NCI-H187 (cell line): ENCODE results near the gene OR11A1.
"Not testable (repeated sequence)": the region's sequence is repeated elsewhere in the genome, so short reads cannot be mapped to it uniquely, and the experiment has no call there.

Experiments
- DNase-seq, 2 experiments: peaks; one replicate each; lab custom pipeline; 2025; lab: John Stamatoyannopoulos, UW

Gene OR11A1

DNA sequence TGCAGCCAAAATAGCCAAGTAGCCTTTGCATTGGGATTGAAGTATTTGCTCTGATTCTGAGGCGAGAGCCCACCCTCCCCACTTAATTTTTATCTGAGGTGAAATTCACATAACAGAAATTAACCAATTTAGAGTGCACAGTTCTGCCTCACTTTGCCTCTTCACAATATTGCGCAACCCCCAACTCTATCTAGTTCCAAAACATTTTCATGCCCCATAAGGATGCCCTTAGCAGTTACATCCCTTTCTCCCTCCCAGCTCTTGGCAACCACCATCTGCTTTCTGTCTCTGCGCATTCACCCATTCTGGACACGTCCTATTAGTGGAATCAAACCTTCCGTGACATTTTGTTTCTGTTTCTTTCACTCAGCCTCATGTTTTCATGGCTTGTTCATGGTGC, 21.9 kb upstream of the OR11A1 start:
- no peak for DNase-seq

DNA sequence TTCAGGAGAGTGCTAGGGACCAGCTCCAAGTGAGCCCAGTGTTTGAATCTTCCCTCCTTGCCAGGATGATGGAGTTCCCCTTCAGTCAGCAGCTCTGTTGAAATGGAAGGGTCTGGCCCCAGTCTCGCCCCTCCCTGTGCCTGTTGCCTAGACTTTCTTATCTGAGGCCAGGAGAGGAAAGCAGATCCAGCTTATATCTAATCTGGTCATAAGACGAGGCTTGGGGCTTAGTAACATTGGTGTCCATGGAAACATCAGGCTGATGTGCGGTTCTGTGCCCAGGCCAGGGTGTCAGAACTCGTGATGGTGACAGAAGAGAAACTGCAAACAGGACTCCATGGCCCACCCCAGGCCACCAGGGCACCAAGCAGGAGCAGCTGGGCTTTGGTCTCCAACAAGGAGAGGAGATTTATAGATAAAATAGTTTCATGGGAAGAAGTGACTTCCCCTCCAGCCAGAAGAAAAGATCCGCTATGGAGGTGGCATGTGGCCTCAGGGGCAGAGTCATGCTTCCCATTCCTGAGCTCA, 21.1 kb upstream of the OR11A1 start:
- no peak for DNase-seq

DNA sequence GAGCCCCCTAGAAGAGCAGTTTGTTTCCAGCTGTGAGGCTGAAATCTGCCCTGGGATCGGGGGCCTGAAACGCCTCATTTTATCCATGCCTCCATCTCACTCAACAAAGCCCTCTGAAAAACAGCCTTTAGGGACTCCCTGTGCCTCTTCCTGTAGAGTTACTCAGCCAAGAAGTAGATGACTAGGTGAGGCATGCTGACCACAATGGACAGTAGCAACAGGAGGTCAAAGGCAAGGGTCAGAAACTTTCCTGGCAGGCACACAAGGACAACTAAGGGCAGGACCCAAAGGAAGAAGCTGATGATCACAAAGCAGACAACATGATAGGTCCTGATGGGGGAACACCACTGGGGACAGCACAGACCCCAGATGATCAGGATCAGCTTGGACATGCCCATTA, 18.1 kb upstream of the OR11A1 start:
- no peak for DNase-seq

DNA sequence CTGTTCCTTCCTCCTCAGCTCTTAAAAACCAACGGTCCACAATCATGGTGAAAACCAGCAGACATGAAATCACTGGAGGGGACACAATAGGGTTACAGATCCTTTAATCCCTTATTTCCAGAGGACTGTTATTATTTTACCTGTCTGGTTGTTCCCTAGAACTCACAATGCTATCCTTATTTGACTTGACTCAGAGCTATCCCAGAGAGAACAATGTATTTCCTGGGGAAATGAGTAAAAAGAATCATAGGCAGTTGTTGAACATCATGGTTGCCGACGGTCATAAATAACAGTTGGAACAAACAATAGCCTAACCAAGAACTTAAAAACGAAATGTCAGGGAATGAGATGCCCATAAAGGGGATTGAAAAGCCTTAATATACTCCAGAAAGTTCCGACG, 9.4 kb upstream of the OR11A1 start:
- no peak for DNase-seq

DNA sequence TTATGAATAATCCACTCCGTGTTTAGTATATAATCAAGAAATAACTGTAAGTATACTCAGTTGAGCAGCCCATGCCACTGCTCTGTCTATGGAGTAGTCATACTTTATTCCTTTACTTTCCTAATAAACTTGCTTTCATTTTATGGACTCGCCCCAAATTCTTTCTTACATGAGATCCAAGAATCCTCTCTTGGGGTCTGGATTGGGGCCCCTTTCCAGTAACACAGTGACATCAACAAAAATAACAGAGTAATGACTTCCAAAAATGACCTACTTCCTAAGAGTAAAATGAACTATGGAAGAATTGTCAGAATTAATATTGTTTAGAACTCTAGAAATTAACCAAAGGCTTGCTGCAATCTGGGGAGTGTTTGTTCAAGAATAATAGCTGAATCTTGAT, 8.9 kb upstream of the OR11A1 start:
- no peak for DNase-seq

DNA sequence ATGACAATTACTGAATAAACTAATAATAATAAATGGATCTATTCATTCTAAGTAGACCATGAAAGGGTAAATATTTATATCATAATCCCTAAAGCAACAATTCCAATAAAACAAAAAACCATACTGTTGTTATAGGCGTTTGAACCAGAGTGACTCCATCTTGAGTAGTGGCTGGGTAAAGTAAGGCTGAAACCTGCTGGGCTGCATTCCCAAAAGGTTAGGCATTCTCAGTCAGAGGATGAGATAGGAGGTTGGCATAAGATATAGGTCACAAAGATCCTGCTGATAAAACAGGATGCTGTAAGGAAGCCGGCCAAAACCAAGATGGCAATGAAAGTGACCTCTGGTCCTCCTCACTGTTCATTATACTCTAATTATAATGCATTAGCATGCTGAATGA, 8.4 kb upstream of the OR11A1 start:
- DNase-seq: no peak

DNA sequence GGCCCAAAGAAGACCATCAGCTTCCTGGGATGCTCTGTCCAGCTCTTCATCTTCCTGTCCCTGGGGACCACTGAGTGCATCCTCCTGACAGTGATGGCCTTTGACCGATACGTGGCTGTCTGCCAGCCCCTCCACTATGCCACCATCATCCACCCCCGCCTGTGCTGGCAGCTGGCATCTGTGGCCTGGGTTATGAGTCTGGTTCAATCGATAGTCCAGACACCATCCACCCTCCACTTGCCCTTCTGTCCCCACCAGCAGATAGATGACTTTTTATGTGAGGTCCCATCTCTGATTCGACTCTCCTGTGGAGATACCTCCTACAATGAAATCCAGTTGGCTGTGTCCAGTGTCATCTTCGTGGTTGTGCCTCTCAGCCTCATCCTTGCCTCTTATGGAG, 5.2 kb upstream of the OR11A1 start:
- DNase-seq: no peak

DNA sequence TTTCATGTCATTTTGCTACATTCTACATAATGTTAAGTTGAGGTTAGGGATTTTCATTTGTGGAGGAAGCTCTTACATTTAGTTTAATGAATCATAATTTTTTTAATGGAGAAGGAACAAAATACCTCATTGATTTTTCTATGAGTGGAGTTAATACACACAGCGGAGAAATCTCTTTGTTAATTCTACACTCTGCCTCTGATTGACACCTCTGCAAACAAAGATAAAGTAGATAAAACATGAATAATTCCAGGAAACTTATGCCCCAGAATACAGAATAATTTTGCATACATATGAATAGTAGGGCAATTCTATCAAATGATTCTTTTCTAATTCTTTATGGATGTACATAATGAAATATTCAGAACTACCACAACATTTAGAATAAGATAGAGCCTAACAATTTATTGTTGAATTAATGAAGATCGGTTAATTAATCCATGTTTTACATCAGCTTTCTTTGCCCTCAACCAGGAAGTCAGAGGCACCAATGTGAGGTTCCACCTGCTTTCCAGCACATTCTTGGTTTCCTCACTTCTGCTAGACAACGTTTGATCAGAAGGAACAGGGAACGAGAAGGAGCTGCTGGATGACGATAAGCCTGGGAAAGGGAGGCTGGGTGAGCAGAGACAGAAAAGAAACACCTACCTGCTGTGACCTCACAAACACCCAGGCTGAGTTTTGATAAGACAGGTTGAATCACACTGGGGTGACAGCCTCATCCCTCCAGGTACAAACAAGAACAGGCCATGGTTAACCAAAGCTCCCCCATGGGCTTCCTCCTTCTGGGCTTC, 4.3 kb upstream of the OR11A1 start:
- DNase-seq: no peak

DNA sequence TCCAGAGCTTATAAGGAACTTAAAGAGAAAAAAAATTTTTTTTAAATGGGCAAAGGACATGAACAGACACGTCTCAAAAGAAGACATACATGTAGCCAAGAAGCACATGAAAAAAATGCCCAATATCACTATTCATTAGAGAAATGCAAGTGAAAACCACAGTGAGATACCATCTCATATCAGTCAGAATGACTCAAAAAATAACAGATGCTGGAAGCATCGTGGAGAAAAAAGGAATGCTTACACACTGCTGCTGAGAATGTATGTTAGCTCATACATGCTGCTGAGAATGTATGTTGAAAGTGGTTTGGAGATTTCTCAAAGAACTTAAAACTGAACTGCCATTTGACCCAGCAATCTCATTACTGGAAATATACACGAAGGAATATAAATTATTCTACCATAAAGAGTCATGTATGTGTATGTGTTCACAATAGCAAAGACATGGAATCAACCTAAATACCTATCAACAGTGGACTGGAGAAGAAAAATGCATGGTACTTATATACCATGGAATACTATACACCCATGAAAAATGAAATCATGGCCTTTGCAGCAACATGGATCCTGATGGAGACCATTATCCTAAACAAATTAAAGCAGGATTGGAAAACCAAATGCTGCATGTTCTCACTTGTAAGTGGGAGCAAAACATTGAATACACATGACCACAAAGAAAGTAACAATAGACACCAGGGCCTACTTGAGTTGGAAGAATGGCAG, 5.2 kb downstream of the OR11A1 start:
- DNase-seq: no peak

DNA sequence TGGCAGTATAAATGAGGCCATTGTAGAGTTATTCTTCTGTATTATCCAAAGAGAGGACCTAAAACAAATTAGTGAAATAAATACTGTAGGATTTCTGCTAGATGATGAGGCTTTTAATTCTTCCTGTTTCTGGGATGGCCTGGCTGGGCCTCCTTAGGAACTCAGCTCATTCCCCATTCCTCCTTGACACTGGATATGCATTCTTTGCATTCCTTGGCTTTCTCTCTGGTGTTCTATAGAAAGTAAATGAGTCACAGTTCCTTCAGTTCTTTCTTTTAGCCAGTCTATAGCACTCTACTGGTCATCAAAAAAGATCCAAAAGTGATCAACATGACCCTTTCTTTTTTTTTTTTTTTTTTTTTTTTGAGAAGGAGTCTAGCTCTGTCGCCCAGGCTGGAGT, 9.2 kb downstream of the OR11A1 start:
- DNase-seq: no peak

DNA sequence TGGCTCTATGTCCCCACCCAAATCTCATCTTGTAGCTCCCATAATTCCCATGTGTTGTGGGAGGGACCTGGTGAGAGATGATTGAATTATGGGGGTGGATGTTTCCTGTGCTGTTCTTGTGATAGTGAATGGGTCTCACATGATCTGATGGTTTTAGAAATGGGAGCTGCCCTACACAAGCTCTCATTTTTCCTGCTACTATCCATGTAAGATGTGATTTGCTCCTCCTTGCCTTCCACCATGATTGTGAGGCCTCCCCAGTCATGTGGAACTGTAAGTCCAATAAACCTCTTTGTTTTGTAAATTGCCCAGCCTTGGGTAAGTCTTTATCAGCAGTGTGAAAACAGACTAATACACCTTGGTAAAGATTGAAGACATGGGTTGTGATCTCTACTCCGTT, 12.8 kb downstream of the OR11A1 start:
- DNase-seq: not testable (repeated sequence)

DNA sequence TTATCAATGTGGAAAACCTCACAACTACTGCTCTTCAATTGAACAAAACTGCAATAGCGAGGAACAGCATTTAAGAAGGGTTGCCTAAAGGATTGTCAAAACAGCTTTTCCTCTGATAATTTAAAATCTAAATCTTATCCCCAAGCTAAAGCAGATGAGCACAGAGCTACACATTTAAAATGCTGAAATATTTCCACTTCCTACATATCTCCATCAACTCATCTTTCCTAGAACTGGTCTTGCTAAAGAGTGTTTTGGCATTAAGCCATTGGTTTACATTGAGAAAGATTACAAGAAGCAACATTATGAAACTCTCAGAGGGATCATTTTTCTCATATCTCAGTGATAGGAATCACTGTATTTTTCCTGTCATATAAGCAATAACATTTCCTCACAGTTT, 14.2 kb downstream of the OR11A1 start:
- no peak for DNase-seq

DNA sequence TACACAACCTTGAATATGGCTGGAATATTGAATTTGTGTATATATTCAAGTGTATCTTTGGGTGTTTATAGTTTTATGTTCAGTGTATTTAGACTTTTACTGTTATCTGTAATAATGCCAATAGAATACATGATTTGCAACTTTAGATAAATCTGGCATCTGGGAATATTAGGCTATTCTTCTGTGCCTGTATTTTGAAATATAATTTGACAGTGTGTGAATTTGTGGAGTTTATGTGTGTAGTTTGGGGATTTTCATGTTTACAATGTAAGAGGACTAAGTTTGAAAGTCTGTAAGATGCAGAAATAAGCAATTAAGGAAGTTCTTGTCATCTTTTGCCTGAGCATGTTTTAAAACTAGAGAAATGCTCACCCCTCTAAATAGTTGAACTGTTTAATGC, 17.9 kb downstream of the OR11A1 start, which contains the start of gene OR10C1:
Gene OR10C1, plus strand, starts transcription at position 301 of the 400 bp plus-strand sequence. CDS start 710 bp downstream, outside the sequence.
- DNase-seq: no peak

DNA sequence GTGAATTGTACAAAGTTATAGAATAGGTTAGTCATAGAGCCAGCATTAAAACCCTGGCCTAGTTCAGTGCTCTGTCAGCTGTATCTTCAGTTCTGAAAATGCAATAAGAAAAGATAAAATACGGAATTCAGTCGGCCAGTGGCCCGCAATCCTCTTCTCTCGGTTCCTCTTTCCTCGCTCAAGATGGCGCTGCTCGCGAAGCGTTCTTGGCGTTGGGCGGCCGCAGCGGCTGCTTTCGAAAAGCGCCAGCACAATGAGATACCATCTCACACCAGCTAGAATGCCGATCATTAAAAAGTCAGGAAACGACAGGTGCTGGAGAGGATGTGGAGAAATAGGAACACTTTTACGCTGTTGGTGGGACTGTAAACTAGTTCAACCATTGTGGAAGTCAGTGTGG, 20.1 kb downstream of the OR11A1 start:
- DNase-seq: not testable (repeated sequence)

DNA sequence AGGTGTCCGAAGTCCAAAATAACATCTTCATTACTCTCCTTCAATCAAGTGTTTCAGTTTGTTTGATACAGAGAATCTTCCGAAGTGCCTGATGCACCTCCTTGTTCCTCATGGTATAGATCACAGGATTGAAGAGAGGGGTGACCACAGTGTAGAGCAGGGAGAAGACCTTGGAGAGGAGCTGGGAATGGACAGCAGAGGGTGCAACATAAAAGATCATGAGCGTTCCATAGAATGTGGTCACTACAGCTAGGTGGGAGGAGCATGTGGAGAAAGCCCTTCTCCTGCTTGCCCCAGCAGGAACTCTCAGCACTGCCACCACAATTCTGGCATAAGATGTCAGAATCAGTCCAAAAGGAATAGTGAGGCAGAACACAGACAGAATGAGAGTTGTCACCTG, 30.2 kb downstream of the OR11A1 start:
- no peak for DNase-seq

DNA sequence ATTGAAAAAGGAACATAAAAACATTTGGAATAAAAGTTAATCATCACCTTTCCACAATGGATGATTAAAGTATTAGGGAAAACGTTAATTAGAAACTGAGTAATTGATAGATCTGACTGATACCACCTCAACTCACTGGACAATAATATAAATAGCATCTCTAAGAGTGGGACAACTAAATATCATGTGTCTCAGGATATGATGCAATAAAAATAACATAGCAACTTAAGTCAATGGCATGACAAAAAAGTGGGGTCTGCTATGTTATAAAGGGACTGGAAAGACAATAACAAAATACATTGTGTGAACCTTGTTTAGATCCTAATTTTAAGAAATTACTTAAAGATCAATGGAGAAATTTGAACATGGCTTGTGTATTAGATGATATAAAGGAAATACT, 31.8 kb downstream of the OR11A1 start:
- no peak for DNase-seq

DNA sequence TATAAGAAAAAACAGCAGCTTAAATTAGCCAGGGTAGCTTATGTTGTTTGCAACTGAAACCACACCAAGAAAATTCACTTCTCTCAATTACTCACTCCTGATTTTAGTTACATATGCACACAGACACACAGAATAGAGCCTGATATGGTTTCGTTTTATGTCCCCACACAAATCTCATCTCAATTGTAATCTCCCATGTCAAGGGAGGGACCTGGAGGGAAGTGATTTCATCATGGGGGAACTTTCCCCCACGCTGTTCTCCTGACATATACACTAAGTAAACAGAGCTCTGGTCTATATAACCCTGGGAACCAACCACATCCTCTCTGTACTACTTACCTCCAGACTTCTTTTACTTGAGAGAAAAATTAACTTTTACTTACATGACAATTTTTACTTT, 32.3 kb downstream of the OR11A1 start:
- DNase-seq: no peak

DNA sequence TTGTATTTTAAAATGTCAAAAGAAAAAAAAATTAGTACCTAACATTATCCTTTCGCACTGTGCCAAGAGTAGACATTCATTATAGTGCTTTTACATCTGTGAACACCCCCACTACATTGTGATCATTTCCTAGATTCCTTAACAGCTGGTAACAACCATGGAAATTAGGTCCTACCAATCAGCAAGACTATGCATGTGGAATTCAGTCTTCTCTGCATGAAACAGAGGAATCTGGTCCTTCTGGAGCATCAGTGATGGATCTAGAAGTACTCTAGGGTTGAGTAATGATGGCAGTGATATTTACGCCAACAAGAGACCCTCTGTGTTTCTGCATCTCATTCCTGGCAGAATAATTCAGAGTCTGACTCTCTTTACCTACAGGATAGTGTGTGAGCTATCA, 32.7 kb downstream of the OR11A1 start:
- DNase-seq: no peak

DNA sequence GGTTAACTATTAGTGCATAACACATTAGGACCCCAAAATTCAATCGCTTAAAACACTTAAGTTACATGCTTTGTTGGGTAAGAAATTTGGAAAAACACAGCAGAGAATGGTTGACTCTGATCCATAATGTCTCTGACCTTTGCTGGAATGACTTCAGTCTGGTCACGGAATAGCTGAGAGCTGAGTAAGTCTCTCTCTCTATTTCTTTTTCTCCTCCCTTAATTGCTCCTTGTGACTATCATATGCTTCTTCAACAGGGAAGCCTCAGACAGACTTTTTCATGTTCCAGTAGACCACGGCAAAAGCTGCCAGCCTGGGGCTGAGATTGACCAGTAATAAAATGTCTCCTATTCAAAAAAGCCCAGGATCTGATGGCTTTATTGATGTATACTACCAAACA, 37.4 kb downstream of the OR11A1 start:
- DNase-seq: no peak

DNA sequence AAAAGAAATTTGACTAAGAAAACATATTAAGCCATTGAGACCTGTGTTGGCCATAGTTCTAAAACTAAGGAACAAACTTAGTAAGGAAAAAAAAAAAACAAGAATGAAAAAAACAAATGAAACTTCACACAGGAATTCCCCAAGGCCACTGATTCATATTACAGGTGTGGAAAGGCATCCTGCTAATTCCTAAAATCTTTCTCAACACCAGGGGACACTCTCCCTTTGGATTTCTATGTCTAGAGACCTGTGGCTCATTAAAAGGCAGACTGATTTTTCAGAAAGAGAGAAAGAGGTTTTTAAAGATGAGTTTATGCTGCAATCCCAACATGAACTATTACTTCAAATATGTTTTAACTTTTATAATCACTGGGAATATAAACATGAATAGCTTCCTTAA, 42.3 kb downstream of the OR11A1 start, which contains the start of gene OR12D1:
Gene OR12D1, plus strand, starts transcription at position 341 of the 400 bp plus-strand sequence.
- no peak for DNase-seq

DNA sequence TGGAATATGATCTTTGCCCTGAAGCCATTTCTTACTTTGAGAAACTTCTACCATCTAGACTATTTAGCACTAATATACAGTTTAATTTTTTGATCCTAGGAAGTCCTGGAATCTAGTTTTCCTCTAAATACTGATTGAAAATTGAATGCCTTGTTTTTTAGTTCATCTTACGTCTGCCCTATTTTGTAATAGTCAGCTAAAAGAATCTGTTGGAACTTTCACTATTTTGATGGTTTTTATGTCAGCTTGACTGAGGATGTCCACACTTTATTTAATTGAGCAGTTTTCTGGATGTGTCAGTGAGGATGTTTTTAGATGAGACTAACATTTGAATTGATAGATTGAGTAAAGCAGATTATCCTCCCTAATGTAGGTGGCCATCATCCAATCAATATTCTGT, 53.1 kb downstream of the OR11A1 start:
- no peak for DNase-seq

DNA sequence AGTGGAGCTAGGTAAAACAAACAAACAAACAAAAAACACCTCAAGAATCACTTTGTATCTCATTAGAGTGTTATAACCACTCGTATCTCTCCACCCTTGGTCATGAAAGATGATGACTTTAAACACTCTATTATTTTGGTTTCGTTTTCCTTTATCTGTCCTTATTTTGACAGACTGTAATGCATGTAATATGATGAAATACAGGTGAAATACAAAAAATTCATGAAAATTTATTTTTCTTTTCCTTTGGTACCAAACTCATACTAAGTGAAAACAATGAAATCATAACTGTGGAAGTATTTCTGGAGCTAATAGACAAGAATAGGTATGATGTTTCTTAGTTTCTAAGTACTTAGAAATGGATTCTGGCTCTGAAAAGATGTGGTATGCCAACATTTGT, 57.3 kb downstream of the OR11A1 start:
- no peak for DNase-seq

DNA sequence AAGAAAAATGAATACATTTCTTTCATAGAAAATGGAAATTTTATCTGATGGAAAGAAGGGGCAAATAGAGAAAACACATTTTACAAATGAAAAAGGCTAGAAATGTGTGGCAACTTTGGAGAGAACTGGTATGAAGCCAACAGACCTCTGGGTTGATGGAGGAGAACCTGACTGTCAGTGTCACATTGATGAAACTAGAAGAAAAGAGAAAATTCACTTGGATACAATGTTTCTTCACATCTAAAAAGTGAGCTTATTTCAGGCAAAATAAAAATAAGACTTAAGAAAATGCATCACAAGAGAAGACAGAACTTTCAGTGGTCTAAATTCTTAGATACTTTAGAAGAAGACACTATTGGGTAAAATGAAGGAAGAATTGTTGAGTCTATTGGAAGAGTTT, 61.5 kb downstream of the OR11A1 start, which contains the start of gene OR12D2:
Gene OR12D2, plus strand, starts transcription at position 301 of the 400 bp plus-strand sequence. CDS start 1,069 bp downstream, outside the sequence.
- DNase-seq: no peak
